Measurements from ENCODE around the gene TMC8. TPM values are rescaled to one million over a fixed set of nuclear protein-coding genes. Genes with fewer than 3 reads are reported as not detected.

TMC8 gene
- total and polyA plus RNA-seq, 2 of the 8 experiments (the other 6 are each of a cell fraction or from before 2014, with no cell fraction given), result 1.00 to 2.8 TPM

DNA sequence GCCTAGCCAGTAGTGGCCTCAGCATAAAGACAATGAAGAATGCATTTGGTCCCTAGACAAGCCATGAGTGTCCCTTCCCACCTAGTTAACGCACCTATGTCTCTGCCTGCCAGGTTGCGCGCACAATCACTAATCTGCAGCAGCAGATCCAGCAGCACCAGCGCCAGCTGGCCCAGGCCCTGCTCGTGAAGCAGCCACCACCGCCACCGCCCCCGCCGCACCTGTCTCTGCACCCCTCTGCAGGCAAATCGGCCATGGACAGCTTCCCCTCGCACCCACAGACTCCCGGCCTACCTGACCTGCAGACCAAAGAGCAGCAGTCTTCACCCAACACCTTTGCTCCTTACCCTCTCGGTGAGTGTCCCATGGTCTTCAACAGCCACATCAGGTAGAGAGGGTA, 43.8 kb upstream of the TMC8 start (continued):
- TF ChIP-seq, protein P1, sequence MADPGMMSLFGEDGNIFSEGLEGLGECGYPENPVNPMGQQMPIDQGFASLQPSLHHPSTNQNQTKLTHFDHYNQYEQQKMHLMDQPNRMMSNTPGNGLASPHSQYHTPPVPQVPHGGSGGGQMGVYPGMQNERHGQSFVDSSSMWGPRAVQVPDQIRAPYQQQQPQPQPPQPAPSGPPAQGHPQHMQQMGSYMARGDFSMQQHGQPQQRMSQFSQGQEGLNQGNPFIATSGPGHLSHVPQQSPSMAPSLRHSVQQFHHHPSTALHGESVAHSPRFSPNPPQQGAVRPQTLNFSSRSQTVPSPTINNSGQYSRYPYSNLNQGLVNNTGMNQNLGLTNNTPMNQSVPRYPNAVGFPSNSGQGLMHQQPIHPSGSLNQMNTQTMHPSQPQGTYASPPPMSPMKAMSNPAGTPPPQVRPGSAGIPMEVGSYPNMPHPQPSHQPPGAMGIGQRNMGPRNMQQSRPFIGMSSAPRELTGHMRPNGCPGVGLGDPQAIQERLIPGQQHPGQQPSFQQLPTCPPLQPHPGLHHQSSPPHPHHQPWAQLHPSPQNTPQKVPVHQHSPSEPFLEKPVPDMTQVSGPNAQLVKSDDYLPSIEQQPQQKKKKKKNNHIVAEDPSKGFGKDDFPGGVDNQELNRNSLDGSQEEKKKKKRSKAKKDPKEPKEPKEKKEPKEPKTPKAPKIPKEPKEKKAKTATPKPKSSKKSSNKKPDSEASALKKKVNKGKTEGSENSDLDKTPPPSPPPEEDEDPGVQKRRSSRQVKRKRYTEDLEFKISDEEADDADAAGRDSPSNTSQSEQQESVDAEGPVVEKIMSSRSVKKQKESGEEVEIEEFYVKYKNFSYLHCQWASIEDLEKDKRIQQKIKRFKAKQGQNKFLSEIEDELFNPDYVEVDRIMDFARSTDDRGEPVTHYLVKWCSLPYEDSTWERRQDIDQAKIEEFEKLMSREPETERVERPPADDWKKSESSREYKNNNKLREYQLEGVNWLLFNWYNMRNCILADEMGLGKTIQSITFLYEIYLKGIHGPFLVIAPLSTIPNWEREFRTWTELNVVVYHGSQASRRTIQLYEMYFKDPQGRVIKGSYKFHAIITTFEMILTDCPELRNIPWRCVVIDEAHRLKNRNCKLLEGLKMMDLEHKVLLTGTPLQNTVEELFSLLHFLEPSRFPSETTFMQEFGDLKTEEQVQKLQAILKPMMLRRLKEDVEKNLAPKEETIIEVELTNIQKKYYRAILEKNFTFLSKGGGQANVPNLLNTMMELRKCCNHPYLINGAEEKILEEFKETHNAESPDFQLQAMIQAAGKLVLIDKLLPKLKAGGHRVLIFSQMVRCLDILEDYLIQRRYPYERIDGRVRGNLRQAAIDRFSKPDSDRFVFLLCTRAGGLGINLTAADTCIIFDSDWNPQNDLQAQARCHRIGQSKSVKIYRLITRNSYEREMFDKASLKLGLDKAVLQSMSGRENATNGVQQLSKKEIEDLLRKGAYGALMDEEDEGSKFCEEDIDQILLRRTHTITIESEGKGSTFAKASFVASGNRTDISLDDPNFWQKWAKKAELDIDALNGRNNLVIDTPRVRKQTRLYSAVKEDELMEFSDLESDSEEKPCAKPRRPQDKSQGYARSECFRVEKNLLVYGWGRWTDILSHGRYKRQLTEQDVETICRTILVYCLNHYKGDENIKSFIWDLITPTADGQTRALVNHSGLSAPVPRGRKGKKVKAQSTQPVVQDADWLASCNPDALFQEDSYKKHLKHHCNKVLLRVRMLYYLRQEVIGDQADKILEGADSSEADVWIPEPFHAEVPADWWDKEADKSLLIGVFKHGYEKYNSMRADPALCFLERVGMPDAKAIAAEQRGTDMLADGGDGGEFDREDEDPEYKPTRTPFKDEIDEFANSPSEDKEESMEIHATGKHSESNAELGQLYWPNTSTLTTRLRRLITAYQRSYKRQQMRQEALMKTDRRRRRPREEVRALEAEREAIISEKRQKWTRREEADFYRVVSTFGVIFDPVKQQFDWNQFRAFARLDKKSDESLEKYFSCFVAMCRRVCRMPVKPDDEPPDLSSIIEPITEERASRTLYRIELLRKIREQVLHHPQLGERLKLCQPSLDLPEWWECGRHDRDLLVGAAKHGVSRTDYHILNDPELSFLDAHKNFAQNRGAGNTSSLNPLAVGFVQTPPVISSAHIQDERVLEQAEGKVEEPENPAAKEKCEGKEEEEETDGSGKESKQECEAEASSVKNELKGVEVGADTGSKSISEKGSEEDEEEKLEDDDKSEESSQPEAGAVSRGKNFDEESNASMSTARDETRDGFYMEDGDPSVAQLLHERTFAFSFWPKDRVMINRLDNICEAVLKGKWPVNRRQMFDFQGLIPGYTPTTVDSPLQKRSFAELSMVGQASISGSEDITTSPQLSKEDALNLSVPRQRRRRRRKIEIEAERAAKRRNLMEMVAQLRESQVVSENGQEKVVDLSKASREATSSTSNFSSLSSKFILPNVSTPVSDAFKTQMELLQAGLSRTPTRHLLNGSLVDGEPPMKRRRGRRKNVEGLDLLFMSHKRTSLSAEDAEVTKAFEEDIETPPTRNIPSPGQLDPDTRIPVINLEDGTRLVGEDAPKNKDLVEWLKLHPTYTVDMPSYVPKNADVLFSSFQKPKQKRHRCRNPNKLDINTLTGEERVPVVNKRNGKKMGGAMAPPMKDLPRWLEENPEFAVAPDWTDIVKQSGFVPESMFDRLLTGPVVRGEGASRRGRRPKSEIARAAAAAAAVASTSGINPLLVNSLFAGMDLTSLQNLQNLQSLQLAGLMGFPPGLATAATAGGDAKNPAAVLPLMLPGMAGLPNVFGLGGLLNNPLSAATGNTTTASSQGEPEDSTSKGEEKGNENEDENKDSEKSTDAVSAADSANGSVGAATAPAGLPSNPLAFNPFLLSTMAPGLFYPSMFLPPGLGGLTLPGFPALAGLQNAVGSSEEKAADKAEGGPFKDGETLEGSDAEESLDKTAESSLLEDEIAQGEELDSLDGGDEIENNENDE (IDR thresholded peaks at IDR 0.05; ENCODE audit: insufficient replicate concordance, low read length), result no peak
- TF ChIP-seq, protein P2, sequence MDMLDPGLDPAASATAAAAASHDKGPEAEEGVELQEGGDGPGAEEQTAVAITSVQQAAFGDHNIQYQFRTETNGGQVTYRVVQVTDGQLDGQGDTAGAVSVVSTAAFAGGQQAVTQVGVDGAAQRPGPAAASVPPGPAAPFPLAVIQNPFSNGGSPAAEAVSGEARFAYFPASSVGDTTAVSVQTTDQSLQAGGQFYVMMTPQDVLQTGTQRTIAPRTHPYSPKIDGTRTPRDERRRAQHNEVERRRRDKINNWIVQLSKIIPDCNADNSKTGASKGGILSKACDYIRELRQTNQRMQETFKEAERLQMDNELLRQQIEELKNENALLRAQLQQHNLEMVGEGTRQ (IDR thresholded peaks at IDR 0.05; ENCODE audit: low read length), result no peak
- TF ChIP-seq HDAC2 (IDR thresholded peaks at IDR 0.05; ENCODE audit: borderline replicate concordance in 1 of 2, low read depth in 2 of 2, low read length in 2 of 2) (no peak), RXRA (IDR thresholded peaks at IDR 0.05; ENCODE audit: insufficient read depth, low read depth, low read length) (no peak), MAFK (IDR thresholded peaks at IDR 0.05; ENCODE audit: low read depth, low read length) (no peak)

Data from H1 (cell line).